Calu3 (cell line): ENCODE results near the gene DNTTIP2. TPM values are rescaled to one million over a fixed set of nuclear protein-coding genes. Genes with fewer than 3 reads are reported as not detected.
A peak's percentile ranks its signal among the peaks of the same experiment; 100 is the strongest.

Experiments
- BruUV-seq: library from RNA; stranded (reverse); fragments of 400-500 nt; replicated peaks from 2 replicates; lab custom pipeline; 2021; lab: Mats Ljungman, UMichigan
- CTCF ChIA-PET: fragments of 300-600 bp; sonication (Branson Sonifier 250); formaldehyde crosslinking; loops from one replicate; lab custom pipeline; 2022; ENCODE audit warnings: antibody characterized with exemption; lab: Charles Lee
- DNase-seq: peaks from one replicate; pipeline ENCODE4 v3.0.0; 2022
- H3K27ac Mint-ChIP-seq: one replicate; pipeline ENCODE4 v1.8.0; 2022; ENCODE audit warnings: mixed read lengths; ENCODE audit not compliant: unreplicated experiment
- H3K27me3 Mint-ChIP-seq: one replicate; pipeline ENCODE4 v1.8.0; 2022; ENCODE audit warnings: mixed read lengths; ENCODE audit not compliant: unreplicated experiment
- H3K36me3 Mint-ChIP-seq: one replicate; pipeline ENCODE4 v1.8.0; 2022; ENCODE audit warnings: mild to moderate bottlenecking, moderate library complexity, mixed read lengths; ENCODE audit not compliant: insufficient read depth, unreplicated experiment
- H3K4me1 Mint-ChIP-seq: one replicate; pipeline ENCODE4 v1.8.0; 2022; ENCODE audit warnings: mild to moderate bottlenecking, low read depth, mixed read lengths; ENCODE audit not compliant: unreplicated experiment
- H3K4me3 Mint-ChIP-seq: one replicate; pipeline ENCODE4 v1.8.0; 2022; ENCODE audit warnings: mild to moderate bottlenecking, low read depth, moderate library complexity, mixed read lengths; ENCODE audit not compliant: unreplicated experiment
- H3K9me3 Mint-ChIP-seq: one replicate; pipeline ENCODE4 v1.8.0; 2022; ENCODE audit warnings: low read depth, mixed read lengths; ENCODE audit not compliant: unreplicated experiment
- intact Hi-C: fragments of 100-400 bp; cut with micrococcal nuclease; formaldehyde crosslinking; loops from one replicate; pipeline ENCODE4 v1.10.0; 2022; ENCODE audit not compliant: unreplicated experiment
- total RNA-seq: library from RNA; stranded (reverse); gene quantifications from 2 replicates; pipeline ENCODE4 v1.2.3, GENCODE V29; 2022
- TF ChIP-seq, protein P1 (sequence below): fragments of 200-600 bp; IDR thresholded peaks from one replicate; pipeline ENCODE4 v1.8.0; 2022; ENCODE audit warnings: antibody characterized with exemption; ENCODE audit not compliant: unreplicated experiment

DNTTIP2 gene
- total RNA-seq, 1 experiment from 2014 or later: 71.8 TPM

DNA sequence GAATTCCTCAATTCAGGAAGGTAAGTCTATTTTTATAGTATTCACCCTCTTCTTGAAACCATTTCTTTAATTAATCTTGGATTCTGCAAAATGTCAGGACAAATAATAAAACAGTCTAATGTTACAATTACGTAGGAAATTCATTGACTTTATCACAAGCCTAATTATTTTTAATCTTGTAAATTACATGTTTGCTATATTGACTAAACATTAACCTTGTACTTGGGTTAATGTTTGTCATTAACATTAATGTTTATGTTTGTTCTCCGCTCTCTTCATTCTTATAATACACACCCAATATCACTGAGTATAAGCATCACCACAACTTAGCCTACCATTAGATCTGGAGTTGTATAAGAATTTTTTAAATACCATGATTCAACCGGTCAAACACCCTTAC, 27.5 kb upstream of the DNTTIP2 start:
- no peak for DNase-seq
- TF ChIP-seq, protein P1, sequence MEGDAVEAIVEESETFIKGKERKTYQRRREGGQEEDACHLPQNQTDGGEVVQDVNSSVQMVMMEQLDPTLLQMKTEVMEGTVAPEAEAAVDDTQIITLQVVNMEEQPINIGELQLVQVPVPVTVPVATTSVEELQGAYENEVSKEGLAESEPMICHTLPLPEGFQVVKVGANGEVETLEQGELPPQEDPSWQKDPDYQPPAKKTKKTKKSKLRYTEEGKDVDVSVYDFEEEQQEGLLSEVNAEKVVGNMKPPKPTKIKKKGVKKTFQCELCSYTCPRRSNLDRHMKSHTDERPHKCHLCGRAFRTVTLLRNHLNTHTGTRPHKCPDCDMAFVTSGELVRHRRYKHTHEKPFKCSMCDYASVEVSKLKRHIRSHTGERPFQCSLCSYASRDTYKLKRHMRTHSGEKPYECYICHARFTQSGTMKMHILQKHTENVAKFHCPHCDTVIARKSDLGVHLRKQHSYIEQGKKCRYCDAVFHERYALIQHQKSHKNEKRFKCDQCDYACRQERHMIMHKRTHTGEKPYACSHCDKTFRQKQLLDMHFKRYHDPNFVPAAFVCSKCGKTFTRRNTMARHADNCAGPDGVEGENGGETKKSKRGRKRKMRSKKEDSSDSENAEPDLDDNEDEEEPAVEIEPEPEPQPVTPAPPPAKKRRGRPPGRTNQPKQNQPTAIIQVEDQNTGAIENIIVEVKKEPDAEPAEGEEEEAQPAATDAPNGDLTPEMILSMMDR: no peak
- Mint-ChIP-seq H3K4me3 (peak overlapping the region; percentile 84), H3K27ac (peak overlapping the region; percentile 36), H3K4me1 (peaks cover 27% of the 10 kb centered on the region), H3K9me3 (no peaks in the 10 kb centered on the region), H3K36me3 (peaks cover 17% of the 10 kb centered on the region), H3K27me3 (no peaks in the 10 kb centered on the region)
- no TSS peak for BruUV-seq
- intact Hi-C loops: loop anchor here (5.0 kb wide), 1 partner anchor 59 kb away; no protein-coding TSS in a partner anchor
- CTCF ChIA-PET: no interaction called here

DNA sequence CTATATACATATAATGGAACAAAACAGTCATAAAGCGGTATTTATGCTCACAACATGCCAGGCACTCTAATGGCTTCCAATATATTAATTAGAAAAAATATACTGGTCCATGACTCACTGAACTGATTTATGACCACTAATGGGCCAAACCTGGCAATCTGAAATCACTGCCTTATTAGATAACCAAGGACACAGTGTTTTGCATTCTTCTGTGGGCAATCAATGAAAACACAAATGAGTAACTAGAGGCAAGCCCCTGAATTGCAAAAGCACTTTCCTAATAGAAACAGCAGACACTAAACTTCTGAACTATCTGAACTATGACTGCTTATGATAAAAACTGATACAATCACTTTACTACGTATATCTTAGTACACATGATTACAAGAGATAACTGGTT, 26.7 kb upstream of the DNTTIP2 start:
- H3K4me1 Mint-ChIP-seq: peaks cover 27% of the 10 kb centered on the region
- TF ChIP-seq, protein P1: no peak
- DNase-seq: peak; percentile 27
- H3K36me3 Mint-ChIP-seq: peaks cover 17% of the 10 kb centered on the region
- H3K4me3 Mint-ChIP-seq: peak overlapping the region; percentile 30
- H3K27me3 Mint-ChIP-seq: no peaks in the 10 kb centered on the region
- H3K9me3 Mint-ChIP-seq: no peaks in the 10 kb centered on the region
- intact Hi-C loops: loop anchor here (5.0 kb wide), 1 partner anchor 58 kb away; no protein-coding TSS in a partner anchor
- BruUV-seq: no TSS peak
- H3K27ac Mint-ChIP-seq: peak overlapping the region; percentile 25
- CTCF ChIA-PET: no interaction called here

DNA sequence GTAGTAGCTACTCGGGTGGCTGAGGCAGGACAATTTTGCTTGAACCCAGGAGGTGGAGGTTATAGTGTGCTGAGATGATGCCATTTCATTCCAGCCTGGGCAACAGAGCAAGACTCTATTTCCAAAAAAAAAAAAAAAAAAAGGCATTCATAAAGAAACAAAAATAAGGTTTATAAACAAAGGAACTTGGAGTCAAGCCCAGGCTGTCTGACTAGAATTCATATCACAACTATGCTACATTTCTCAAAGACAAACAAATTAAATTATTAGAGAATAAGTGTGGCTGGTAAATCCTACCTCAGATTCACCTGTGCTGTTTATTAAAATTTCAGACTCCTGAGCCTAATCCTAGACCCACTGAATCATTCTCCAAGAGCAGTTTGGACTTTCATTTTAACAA, 26.0 kb upstream of the DNTTIP2 start:
- CTCF ChIA-PET: no interaction called here
- no TSS peak for BruUV-seq
- no peak for DNase-seq
- H3K9me3 Mint-ChIP-seq: no peaks in the 10 kb centered on the region
- intact Hi-C loops: loop anchor here (5.0 kb wide), 1 partner anchor 58 kb away; no protein-coding TSS in a partner anchor
- TF ChIP-seq, protein P1: no peak
- H3K36me3 Mint-ChIP-seq: peaks cover 18% of the 10 kb centered on the region
- no peaks in the 10 kb centered on the region for H3K27me3 Mint-ChIP-seq
- no peak overlapping the region for H3K4me3 Mint-ChIP-seq
- peaks cover 23% of the 10 kb centered on the region for H3K4me1 Mint-ChIP-seq
- H3K27ac Mint-ChIP-seq: no peak overlapping the region

DNA sequence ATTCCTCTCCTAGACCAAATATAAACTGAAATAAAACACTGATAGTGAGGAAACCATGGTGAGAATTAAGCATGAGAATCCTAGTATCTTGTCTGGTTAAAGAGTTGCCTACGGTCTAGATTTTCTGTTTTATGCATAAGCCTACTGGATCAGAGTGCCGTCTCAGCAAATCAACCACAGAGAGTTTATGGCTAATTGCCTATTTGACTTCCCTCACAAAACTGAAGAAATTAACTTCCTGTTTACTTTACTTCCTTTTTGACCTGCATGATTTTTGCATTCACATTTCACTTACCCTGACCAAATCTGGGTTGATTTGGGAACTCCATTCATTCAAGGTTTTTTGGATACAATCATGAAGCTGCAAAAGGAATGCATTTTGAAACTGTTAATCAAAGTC, 25.2 kb upstream of the DNTTIP2 start:
- CTCF ChIA-PET: no interaction called here
- peaks cover 15% of the 10 kb centered on the region for H3K36me3 Mint-ChIP-seq
- intact Hi-C loops: no loop called here
- no peak overlapping the region for H3K27ac Mint-ChIP-seq
- H3K9me3 Mint-ChIP-seq: no peaks in the 10 kb centered on the region
- no peak for DNase-seq
- no peak overlapping the region for H3K4me3 Mint-ChIP-seq
- H3K27me3 Mint-ChIP-seq: no peaks in the 10 kb centered on the region
- TF ChIP-seq, protein P1: no peak
- peaks cover 20% of the 10 kb centered on the region for H3K4me1 Mint-ChIP-seq
- BruUV-seq: no TSS peak
